ENCODE results near the gene RIN2.

RIN2 gene

GRCh38 chr20:19765913-19766312, 7.9 kb downstream of the RIN2 start:
- no peak for DNase-seq (ENCODE audit: low read depth in 2 of 2)

GRCh38 chr20:19767070-19767469, 9.0 kb downstream of the RIN2 start:
- DNase-seq (ENCODE audit: low read depth in 2 of 2) = no peak

- no peak for DNase-seq (ENCODE audit: low read depth in 2 of 2)
These were observed 10.3 kb downstream of the RIN2 start for GRCh38 chr20:19768325-19768842.

- DNase-seq (ENCODE audit: low read depth in 2 of 2) = no peak
These were observed 11.4 kb downstream of the RIN2 start for GRCh38 chr20:19769507-19769906.

- no peak for DNase-seq (ENCODE audit: low read depth in 2 of 2)
These were observed 12.3 kb downstream of the RIN2 start for GRCh38 chr20:19770375-19770774.

- no peak for DNase-seq (ENCODE audit: low read depth in 2 of 2)
These were observed 13.0 kb downstream of the RIN2 start for GRCh38 chr20:19771031-19771430.

GRCh38 chr20:19773471-19773870, 15.4 kb downstream of the RIN2 start:
- DNase-seq (ENCODE audit: low read depth in 2 of 2) = no peak

GRCh38 chr20:19774135-19774933, 16.3 kb downstream of the RIN2 start:
- DNase-seq (ENCODE audit: low read depth in 2 of 2) = no peak

GRCh38 chr20:19775353-19776253, 17.5 kb downstream of the RIN2 start:
- DNase-seq (ENCODE audit: low read depth in 2 of 2) = no peak

GRCh38 chr20:19777315-19777714, 19.3 kb downstream of the RIN2 start:
- no peak for DNase-seq (ENCODE audit: low read depth in 2 of 2)

GRCh38 chr20:19777981-19778380, 19.9 kb downstream of the RIN2 start:
- DNase-seq (ENCODE audit: low read depth in 2 of 2) = no peak

GRCh38 chr20:19778404-19778803, 20.3 kb downstream of the RIN2 start:
- DNase-seq (ENCODE audit: low read depth in 2 of 2) = no peak

GRCh38 chr20:19779634-19780033, 21.6 kb downstream of the RIN2 start:
- DNase-seq (ENCODE audit: low read depth in 2 of 2) = no peak

- no peak for DNase-seq (ENCODE audit: low read depth in 2 of 2)
These were observed 22.2 kb downstream of the RIN2 start for GRCh38 chr20:19780261-19780660.

GRCh38 chr20:19781235-19781634, 23.2 kb downstream of the RIN2 start:
- DNase-seq (ENCODE audit: low read depth in 2 of 2) = no peak

- no peak for DNase-seq (ENCODE audit: low read depth in 2 of 2)
These were observed 24.6 kb downstream of the RIN2 start for GRCh38 chr20:19782669-19783068.

- no peak for DNase-seq (ENCODE audit: low read depth in 2 of 2)
These were observed 25.9 kb downstream of the RIN2 start for GRCh38 chr20:19783966-19784401.

GRCh38 chr20:19784511-19785172, 26.6 kb downstream of the RIN2 start:
- no peak for DNase-seq (ENCODE audit: low read depth in 2 of 2)

- no peak for DNase-seq (ENCODE audit: low read depth in 2 of 2)
These were observed 27.3 kb downstream of the RIN2 start for GRCh38 chr20:19785173-19785982.

GRCh38 chr20:19785983-19786285, 27.9 kb downstream of the RIN2 start:
- DNase-seq (ENCODE audit: low read depth in 2 of 2) = no peak

- DNase-seq (ENCODE audit: low read depth in 2 of 2) = no peak
These were observed 28.3 kb downstream of the RIN2 start for GRCh38 chr20:19786311-19786710.
